Mesendoderm (in vitro differentiated cells): ENCODE measurements around the gene RBM15.

ENCODE experiments used
- DNase-seq: peaks from one replicate; pipeline ENCODE4 v3.0.0; 2013
- H2AK5ac ChIP-seq: 2 replicates; pipeline ENCODE4 v1.6.1; 2013; ENCODE audit warnings: low read length, inconsistent platforms
- H2BK120ac ChIP-seq: 2 replicates; pipeline ENCODE4 v1.6.1; 2013; ENCODE audit warnings: low read depth, mild to moderate bottlenecking, low read length, moderate library complexity, mixed read lengths
- H2BK15ac ChIP-seq: replicated peaks from 2 replicates; pipeline ENCODE4 v1.6.1; 2013; ENCODE audit warnings: low read depth, mild to moderate bottlenecking, moderate library complexity
- H2BK5ac ChIP-seq: 2 replicates; pipeline ENCODE4 v1.6.1; 2013; ENCODE audit warnings: low read length, inconsistent platforms
- H3K18ac ChIP-seq: 2 replicates; pipeline ENCODE4 v1.6.1; 2013; ENCODE audit warnings: mild to moderate bottlenecking, low read length, mixed read lengths
- H3K23ac ChIP-seq: one replicate; pipeline ENCODE4 v1.6.1; 2013; ENCODE audit warnings: low read length
- H3K27ac ChIP-seq: 2 replicates; pipeline ENCODE4 v1.5.1; 2013; ENCODE audit warnings: low read depth, mild to moderate bottlenecking, inconsistent platforms, low read length, moderate library complexity
- H3K27me3 ChIP-seq: 2 replicates; pipeline ENCODE4 v1.6.1; 2013; ENCODE audit warnings: low read length, control low read depth, mild to moderate bottlenecking, inconsistent platforms; ENCODE audit not compliant: insufficient read depth, poor library complexity
- H3K36me3 ChIP-seq: 2 replicates; pipeline ENCODE4 v1.6.1; 2013; ENCODE audit warnings: low read length, inconsistent platforms; ENCODE audit not compliant: control insufficient read depth, insufficient read depth
- H3K4ac ChIP-seq: one replicate; pipeline ENCODE4 v1.6.1; 2013; ENCODE audit warnings: low read depth, mild to moderate bottlenecking, low read length, moderate library complexity
- H3K4me1 ChIP-seq: 2 replicates; pipeline ENCODE4 v1.6.1; 2013; ENCODE audit warnings: low read depth, low read length, inconsistent platforms; ENCODE audit not compliant: control insufficient read depth
- H3K4me2 ChIP-seq: 2 replicates; pipeline ENCODE4 v1.6.1; 2013; ENCODE audit warnings: low read length
- H3K4me3 ChIP-seq: 2 replicates; pipeline ENCODE4 v1.5.1; 2013; ENCODE audit warnings: mild to moderate bottlenecking, low read length
- H3K56ac ChIP-seq: one replicate; pipeline ENCODE4 v1.6.1; 2013; ENCODE audit warnings: low read length
- H3K79me1 ChIP-seq: 2 replicates; pipeline ENCODE4 v1.6.1; 2013; ENCODE audit warnings: low read length, inconsistent platforms
- H3K79me2 ChIP-seq: 2 replicates; pipeline ENCODE4 v1.6.1; 2013; ENCODE audit warnings: mild to moderate bottlenecking, low read length; ENCODE audit not compliant: control insufficient read depth, insufficient read depth
- H3K9ac ChIP-seq: 2 replicates; pipeline ENCODE4 v1.6.1; 2013; ENCODE audit warnings: low read length, inconsistent platforms
- H4K5ac ChIP-seq: one replicate; pipeline ENCODE4 v1.6.1; 2013; ENCODE audit warnings: low read length
- H4K8ac ChIP-seq: one replicate; pipeline ENCODE4 v1.6.1; 2013; ENCODE audit warnings: low read depth, mild to moderate bottlenecking, control low read depth, low read length, moderate library complexity
- whole genome bisulfite sequencing: extraction: QIAGEN DNeasy Blood & Tissue Kit; methylation state at CpG from one replicate; pipeline ENCODE4 v1.1.7; 2013; ENCODE audit warnings: low lambda C conversion rate, missing lambda C conversion rate; ENCODE audit not compliant: insufficient coverage; ENCODE audit errors: extremely low coverage; 5-methylcytosine and 5-hydroxymethylcytosine counted together

The RBM15 gene

GRCh38 chr1:110384581-110385321 is 45.6 kb downstream of the RBM15 start:
- no peaks in the 10 kb centered on the region for H3K79me1 ChIP-seq
- DNase-seq, result no peak
- H4K5ac ChIP-seq, result no peak overlapping the region
- WGBS, result no CpG with 5 or more reads among the region's 19 CpGs
- no peak overlapping the region for H2BK15ac ChIP-seq
- H2AK5ac ChIP-seq, result no peak overlapping the region
- H3K4me3 ChIP-seq, result no peak overlapping the region
- no peaks in the 10 kb centered on the region for H3K4me1 ChIP-seq
- no peak overlapping the region for H3K23ac ChIP-seq
- H3K36me3 ChIP-seq, result no peaks in the 10 kb centered on the region
- no peak overlapping the region for H4K8ac ChIP-seq
- H2BK120ac ChIP-seq, result no peak overlapping the region
- H3K18ac ChIP-seq, result no peak overlapping the region
- no peak overlapping the region for H2BK5ac ChIP-seq
- H3K79me2 ChIP-seq, result no peaks in the 10 kb centered on the region
- no peak overlapping the region for H3K56ac ChIP-seq
- no peaks in the 10 kb centered on the region for H3K27me3 ChIP-seq
- no peak overlapping the region for H3K27ac ChIP-seq
- H3K4ac ChIP-seq, result no peak overlapping the region
- no peak overlapping the region for H3K4me2 ChIP-seq
- no peak overlapping the region for H3K9ac ChIP-seq

GRCh38 chr1:110385369-110385768 is 46.2 kb downstream of the RBM15 start:
- Histone ChIP-seq H3K79me2 (no peaks in the 10 kb centered on the region), H2BK120ac (no peak overlapping the region), H3K23ac (no peak overlapping the region), H3K27ac (no peak overlapping the region), H3K27me3 (no peaks in the 10 kb centered on the region), H3K9ac (no peak overlapping the region), H3K4me2 (no peak overlapping the region), H3K4me1 (no peaks in the 10 kb centered on the region), H2BK15ac (no peak overlapping the region), H4K8ac (no peak overlapping the region), H3K79me1 (no peaks in the 10 kb centered on the region), H3K36me3 (no peaks in the 10 kb centered on the region), H3K18ac (no peak overlapping the region), H4K5ac (no peak overlapping the region), H3K4me3 (no peak overlapping the region), H2AK5ac (no peak overlapping the region), H3K56ac (no peak overlapping the region), H3K4ac (no peak overlapping the region), H2BK5ac (no peak overlapping the region)
- no peak for DNase-seq
- no CpG with 5 or more reads among the region's 1 CpG for WGBS

GRCh38 chr1:110387048-110387754 is 48.0 kb downstream of the RBM15 start:
- Histone ChIP-seq H3K4me2 (no peak overlapping the region), H2AK5ac (no peak overlapping the region), H2BK15ac (no peak overlapping the region), H2BK5ac (no peak overlapping the region), H3K79me2 (no peaks in the 10 kb centered on the region), H2BK120ac (no peak overlapping the region), H3K27me3 (no peaks in the 10 kb centered on the region), H3K56ac (no peak overlapping the region), H3K4me1 (no peaks in the 10 kb centered on the region), H3K79me1 (no peaks in the 10 kb centered on the region), H3K27ac (no peak overlapping the region), H3K9ac (no peak overlapping the region), H3K4me3 (no peak overlapping the region), H3K36me3 (no peaks in the 10 kb centered on the region), H3K4ac (no peak overlapping the region), H3K23ac (no peak overlapping the region), H4K8ac (no peak overlapping the region), H4K5ac (no peak overlapping the region), H3K18ac (no peak overlapping the region)
- no CpG with 5 or more reads among the region's 1 CpG for WGBS
- DNase-seq, result no peak

- Histone ChIP-seq H4K5ac (no peak overlapping the region), H3K27me3 (no peaks in the 10 kb centered on the region), H2BK120ac (no peak overlapping the region), H3K4me1 (no peaks in the 10 kb centered on the region), H3K4ac (no peak overlapping the region), H3K79me1 (no peaks in the 10 kb centered on the region), H3K9ac (no peak overlapping the region), H3K27ac (no peak overlapping the region), H3K23ac (no peak overlapping the region), H2BK5ac (no peak overlapping the region), H3K18ac (no peak overlapping the region), H2AK5ac (no peak overlapping the region), H3K56ac (no peak overlapping the region), H4K8ac (no peak overlapping the region), H3K4me3 (no peak overlapping the region), H3K79me2 (no peaks in the 10 kb centered on the region), H3K36me3 (no peaks in the 10 kb centered on the region), H3K4me2 (no peak overlapping the region), H2BK15ac (no peak overlapping the region)
- no CpG with 5 or more reads among the region's 6 CpGs for WGBS
- DNase-seq, result peak; percentile 78
Measured at GRCh38 chr1:110390096-110390495, 50.9 kb downstream of the RBM15 start.

- Histone ChIP-seq H3K4ac (no peak within 1 kb of the TSS), H3K23ac (no peak within 1 kb of the TSS), H3K36me3 (no peaks in the 10 kb centered on the region), H3K4me1 (no peaks in the 10 kb centered on the region), H3K27me3 (no peaks in the 10 kb centered on the region), H3K27ac (peak within 1 kb of the TSS; percentile 23), H3K79me1 (no peaks in the 10 kb centered on the region), H3K18ac (no peak within 1 kb of the TSS), H3K9ac (peak within 1 kb of the TSS; percentile 14), H4K8ac (no peak within 1 kb of the TSS), H3K56ac (peak within 1 kb of the TSS; percentile 57), H3K4me2 (no peak within 1 kb of the TSS), H3K79me2 (no peaks in the 10 kb centered on the region), H2AK5ac (no peak within 1 kb of the TSS), H2BK5ac (no peak within 1 kb of the TSS), H2BK15ac (no peak within 1 kb of the TSS), H4K5ac (no peak within 1 kb of the TSS), H3K4me3 (no peak within 1 kb of the TSS), H2BK120ac (no peak within 1 kb of the TSS)
- WGBS, result no CpG with 5 or more reads among the region's 8 CpGs
- peak; percentile 82 for DNase-seq
Measured at GRCh38 chr1:110390692-110391245, 51.6 kb downstream of the RBM15 start, which contains the start of gene SLC16A4. TSS of gene SLC16A4 (minus strand) at chr1:110391026. CDS start at chr1:110389323, 1,703 bp downstream.
